ENCODE results near the gene PKD2L1. TPM values are rescaled to one million over a fixed set of nuclear protein-coding genes. Genes with fewer than 3 reads are reported as not detected.
A peak's percentile ranks its signal among the peaks of the same experiment; 100 is the strongest.
"Not testable (repeated sequence)": the region's sequence is repeated elsewhere in the genome, so short reads cannot be mapped to it uniquely, and the experiment has no call there.

PKD2L1 gene
- total RNA-seq, result not detected

GRCh38 chr10:100330079-100330478, at the start of gene PKD2L1:
TSS of gene PKD2L1 (minus strand) at chr10:100330228. CDS start at chr10:100330103, 125 bp downstream.
- Mint-ChIP-seq H3K27me3 (no peaks in the 10 kb centered on the region), H3K36me3 (no peaks in the 10 kb centered on the region), H3K4me3 (no peak within 1 kb of the TSS), H3K27ac (no peak within 1 kb of the TSS), H3K4me1 (peaks cover 14% of the 10 kb centered on the region), H3K9me3 (no peaks in the 10 kb centered on the region)
- DNase-seq, result no peak

GRCh38 chr10:100377830-100378229, 47.8 kb upstream of the PKD2L1 start:
- no peak for DNase-seq
- Mint-ChIP-seq H3K4me3 (no peak overlapping the region), H3K36me3 (peaks cover 17% of the 10 kb centered on the region), H3K9me3 (no peaks in the 10 kb centered on the region), H3K4me1 (peaks cover 18% of the 10 kb centered on the region), H3K27me3 (no peaks in the 10 kb centered on the region), H3K27ac (peak overlapping the region; percentile 59)

- not testable (repeated sequence) for H3K4me3 Mint-ChIP-seq, H3K27ac Mint-ChIP-seq, H3K9me3 Mint-ChIP-seq, DNase-seq, H3K36me3 Mint-ChIP-seq, H3K27me3 Mint-ChIP-seq
- peaks cover 18% of the 10 kb centered on the region for H3K4me1 Mint-ChIP-seq
Observed at GRCh38 chr10:100376656-100377055, 46.6 kb upstream of the PKD2L1 start.

GRCh38 chr10:100374677-100375353, 44.8 kb upstream of the PKD2L1 start:
- H3K27me3 Mint-ChIP-seq, result not testable (repeated sequence)

GRCh38 chr10:100374200-100374655, 44.2 kb upstream of the PKD2L1 start:
- H3K27me3 Mint-ChIP-seq, result no peaks in the 10 kb centered on the region
- H3K4me1 Mint-ChIP-seq, result peaks cover 37% of the 10 kb centered on the region
- no peaks in the 10 kb centered on the region for H3K9me3 Mint-ChIP-seq
- peaks cover 2% of the 10 kb centered on the region for H3K36me3 Mint-ChIP-seq
- no peak overlapping the region for H3K4me3 Mint-ChIP-seq
- no peak for DNase-seq
- H3K27ac Mint-ChIP-seq, result no peak overlapping the region

More at GRCh38 chr10:100374677-100375353, 44.8 kb upstream of the PKD2L1 start:
- not testable (repeated sequence) for H3K9me3 Mint-ChIP-seq, H3K27ac Mint-ChIP-seq, DNase-seq, H3K36me3 Mint-ChIP-seq, H3K4me3 Mint-ChIP-seq
- H3K4me1 Mint-ChIP-seq, result peaks cover 34% of the 10 kb centered on the region

- H3K4me1 Mint-ChIP-seq, result peaks cover 37% of the 10 kb centered on the region
- no peak overlapping the region for H3K27ac Mint-ChIP-seq
- no peaks in the 10 kb centered on the region for H3K9me3 Mint-ChIP-seq
- no peak overlapping the region for H3K4me3 Mint-ChIP-seq
- peaks cover 2% of the 10 kb centered on the region for H3K36me3 Mint-ChIP-seq
- peak; percentile 95 for DNase-seq
- H3K27me3 Mint-ChIP-seq, result no peaks in the 10 kb centered on the region
Observed at GRCh38 chr10:100373298-100374199, 43.5 kb upstream of the PKD2L1 start.

- Mint-ChIP-seq H3K27ac (no peak overlapping the region), H3K4me1 (peaks cover 35% of the 10 kb centered on the region), H3K27me3 (no peaks in the 10 kb centered on the region), H3K9me3 (no peaks in the 10 kb centered on the region), H3K4me3 (no peak overlapping the region), H3K36me3 (peaks cover 2% of the 10 kb centered on the region)
- DNase-seq, result no peak
Observed at GRCh38 chr10:100372415-100373297, 42.6 kb upstream of the PKD2L1 start.

- DNase-seq, result no peak
- H3K36me3 Mint-ChIP-seq, result peaks cover 3% of the 10 kb centered on the region
- no peak overlapping the region for H3K27ac Mint-ChIP-seq
- peak overlapping the region; percentile 62 for H3K4me3 Mint-ChIP-seq
- H3K9me3 Mint-ChIP-seq, result no peaks in the 10 kb centered on the region
- no peaks in the 10 kb centered on the region for H3K27me3 Mint-ChIP-seq
- H3K4me1 Mint-ChIP-seq, result peaks cover 28% of the 10 kb centered on the region
Observed at GRCh38 chr10:100371482-100372027, 41.5 kb upstream of the PKD2L1 start.

GRCh38 chr10:100370714-100371481, 40.9 kb upstream of the PKD2L1 start:
- no peaks in the 10 kb centered on the region for H3K27me3 Mint-ChIP-seq
- DNase-seq, result peak; percentile 76
- H3K9me3 Mint-ChIP-seq, result no peaks in the 10 kb centered on the region
- H3K4me1 Mint-ChIP-seq, result peaks cover 25% of the 10 kb centered on the region
- H3K36me3 Mint-ChIP-seq, result peaks cover 3% of the 10 kb centered on the region
- no peak overlapping the region for H3K27ac Mint-ChIP-seq
- H3K4me3 Mint-ChIP-seq, result peak overlapping the region; percentile 62

GRCh38 chr10:100368721-100369120, 38.7 kb upstream of the PKD2L1 start:
- Mint-ChIP-seq H3K4me1 (peaks cover 27% of the 10 kb centered on the region), H3K9me3 (no peaks in the 10 kb centered on the region), H3K27ac (no peak overlapping the region), H3K4me3 (no peak overlapping the region), H3K27me3 (no peaks in the 10 kb centered on the region), H3K36me3 (peaks cover 13% of the 10 kb centered on the region)
- DNase-seq, result no peak

GRCh38 chr10:100364735-100365391, 34.8 kb upstream of the PKD2L1 start:
- Mint-ChIP-seq H3K4me1 (peaks cover 19% of the 10 kb centered on the region), H3K36me3 (peaks cover 45% of the 10 kb centered on the region), H3K9me3 (no peaks in the 10 kb centered on the region), H3K27me3 (no peaks in the 10 kb centered on the region), H3K4me3 (no peak overlapping the region), H3K27ac (no peak overlapping the region)
- DNase-seq, result no peak

- Mint-ChIP-seq H3K27me3 (no peaks in the 10 kb centered on the region), H3K9me3 (no peaks in the 10 kb centered on the region), H3K4me1 (peaks cover 18% of the 10 kb centered on the region), H3K36me3 (peaks cover 51% of the 10 kb centered on the region), H3K27ac (no peak overlapping the region), H3K4me3 (no peak overlapping the region)
- DNase-seq, result no peak
Observed at GRCh38 chr10:100364175-100364574, 34.1 kb upstream of the PKD2L1 start.

- H3K27ac Mint-ChIP-seq, result no peak overlapping the region
- no peak for DNase-seq
- no peak overlapping the region for H3K4me3 Mint-ChIP-seq
- H3K36me3 Mint-ChIP-seq, result peaks cover 57% of the 10 kb centered on the region
- H3K4me1 Mint-ChIP-seq, result peaks cover 20% of the 10 kb centered on the region
- H3K27me3 Mint-ChIP-seq, result no peaks in the 10 kb centered on the region
- H3K9me3 Mint-ChIP-seq, result no peaks in the 10 kb centered on the region
Observed at GRCh38 chr10:100362570-100363496, 32.8 kb upstream of the PKD2L1 start.
